Pancreas (tissue), 10 donors: Measurements from ENCODE around the gene IFT57. TPM values are rescaled to one million over a fixed set of nuclear protein-coding genes. Genes with fewer than 3 reads are reported as not detected.
A peak's percentile ranks its signal among the peaks of the same experiment; 100 is the strongest.

Experiments used
- ATAC-seq, 4 donors: fragments of 200-7000 bp; cut with Tn5 transposase; one replicate each; pipeline versions ENCODE4 v1.8.0 to v1.9.1; 2020; ENCODE audit warnings: mild to moderate bottlenecking in 4 of 4, moderate library complexity in 4 of 4
- DNase-seq, 6 donors: peaks; one replicate each; pipeline ENCODE4 v3.0.0-alpha.2; 2020
- FAIRE-seq: peaks from 2 replicates; lab custom pipeline; 2012; peaks lifted over from hg19 to GRCh38; lab: Jason Lieb, UNC
- H3K27ac ChIP-seq, 4 donors: fragments of 200-600 bp; sonication (generic); 1 replicate in 3 of 4; 2 replicates in 1 of 4; pipeline versions ENCODE4 v1.5.0 to v1.8.0; 2020
- H3K27me3 ChIP-seq, 4 donors: fragments of 200-600 bp; one replicate each; pipeline ENCODE4 v1.8.0; 2021
- H3K36me3 ChIP-seq, 3 donors: fragments of 200-600 bp; sonication (generic) in 1 of 3; one replicate each; pipeline versions ENCODE4 v1.5.0 to v1.8.0; 2020 to 2021
- H3K4me1 ChIP-seq, 3 donors: fragments of 200-600 bp; one replicate each; pipeline ENCODE4 v1.8.0; 2021
- H3K4me3 ChIP-seq, 4 donors: fragments of 200-600 bp; sonication (generic) in 2 of 4; one replicate each; pipeline versions ENCODE4 v1.5.0 to v1.8.0; 2020 to 2021
- H3K9me3 ChIP-seq, 4 donors: fragments of 200-600 bp; one replicate each; pipeline ENCODE4 v1.8.0; 2021
- CTCF ChIP-seq, 4 donors: fragments of 200-600 bp; sonication (generic) in 3 of 4; IDR thresholded peaks; one replicate each; pipeline versions ENCODE4 v1.5.0 to v1.8.0; 2021; ENCODE audit warnings: antibody characterized with exemption in 4 of 4
- WGBS, 2 donors: extraction: QIAGEN DNeasy Blood & Tissue Kit; methylation state at CpG; one replicate each; pipeline ENCODE4 v1.1.7; 2013; 5-methylcytosine and 5-hydroxymethylcytosine counted together
- intact Hi-C, 3 donors: fragments of 100-400 bp; cut with DNase I; formaldehyde crosslinking; loops; one replicate each; pipeline versions ENCODE4 v1.11.1 to v1.14.2; 2022
- polyA plus RNA-seq, 2 donors: library from polyadenylated mRNA; stranded (reverse); fragments of 200-250 nt; gene quantifications; one replicate each; pipeline ENCODE4 v1.2.3, GENCODE V29; 2013
- total RNA-seq, 6 donors: library from RNA; stranded (reverse); fragmentation: NEBNext Ultra II Directional in 4 of 6; extraction: Animal tissue kit (Norgen Biotek cat#: 25700) in 4 of 6; gene quantifications; one replicate each; pipeline versions ENCODE4 v1.2.1 to v1.2.4, GENCODE V29; 2021 to 2023
- donor health status: healthy with polysubstance abuse.
- donor health status: DM: no; HTN: no; CAD: no; lungs with moderate emphysema.
- donor health status: DM: no; HTN: no; CAD: no.
- donor health status: control.
- donor health status: control.
- donor health status: Bipolar disorder and iron deficiency.
- donor health status: DM: yes; HTN: yes; CAD: no.
- donor health status: DM: no; HTN: no; CAD: no.
- donor health status: DM: no; HTN: no; CAD: no.
- donor health status: DM: yes; HTN: yes; CAD: no.

IFT57 gene
- total and polyA plus RNA-seq, 8 donors, result 10.4 to 40.2 (median 30.3) TPM

GRCh38 chr3:108125550-108126071 lies 96.6 kb downstream of the IFT57 start:
- Histone ChIP-seq H3K4me3 (no peak overlapping the region), H3K4me1 (no peaks in the 10 kb centered on the region), H3K9me3 (no peaks in the 10 kb centered on the region), H3K27me3 (no peaks in the 10 kb centered on the region), H3K36me3 (no peaks in the 10 kb centered on the region), H3K27ac (no peak overlapping the region)
- intact Hi-C loops, result no loop called here
- 58 to 62% methylated on average over 6 of the region's 6 CpGs for WGBS, 2 donors
- FAIRE-seq (no peak), DNase-seq (no peak), ATAC-seq (peak in 1 of 4 donors; percentile 19)
- no peak for TF ChIP-seq CTCF (IDR thresholded peaks at IDR 0.05)

GRCh38 chr3:108125153-108125543 lies 97.1 kb downstream of the IFT57 start:
- no peak for TF ChIP-seq CTCF (IDR thresholded peaks at IDR 0.05)
- no peaks in the 10 kb centered on the region for H3K36me3 ChIP-seq
- H3K27ac ChIP-seq, result no peak overlapping the region
- no peaks in the 10 kb centered on the region for H3K4me1 ChIP-seq
- H3K27me3 ChIP-seq, result no peaks in the 10 kb centered on the region
- FAIRE-seq (no peak), ATAC-seq (no peak), DNase-seq (no peak)
- WGBS, 2 donors, result 90 to 95% methylated on average over 4 of the region's 4 CpGs
- H3K4me3 ChIP-seq, result no peak overlapping the region
- H3K9me3 ChIP-seq, result no peaks in the 10 kb centered on the region
- intact Hi-C loops, result no loop called here

GRCh38 chr3:108124337-108125152 lies 97.7 kb downstream of the IFT57 start:
- 71 to 76% methylated on average over 10 of the region's 10 CpGs for WGBS, 2 donors
- peak in 2 of 4 donors; percentile 47 to 72 for ATAC-seq

GRCh38 chr3:108123326-108123725 lies 98.9 kb downstream of the IFT57 start:
- Histone ChIP-seq H3K9me3 (no peaks in the 10 kb centered on the region), H3K27me3 (no peaks in the 10 kb centered on the region), H3K27ac (no peak overlapping the region), H3K36me3 (no peaks in the 10 kb centered on the region), H3K4me1 (no peaks in the 10 kb centered on the region), H3K4me3 (no peak overlapping the region)
- ATAC-seq (no peak), DNase-seq (no peak), FAIRE-seq (no peak)
- intact Hi-C loops, result no loop called here
- TF ChIP-seq CTCF (IDR thresholded peaks at IDR 0.05), result no peak
- WGBS, 2 donors, result 60 to 68% methylated on average over 3 of the region's 3 CpGs

More at GRCh38 chr3:108124337-108125152, 97.7 kb downstream of the IFT57 start:
- intact Hi-C loops, result no loop called here
- TF ChIP-seq CTCF (IDR thresholded peaks at IDR 0.05), result no peak
- Histone ChIP-seq H3K4me1 (no peaks in the 10 kb centered on the region), H3K36me3 (no peaks in the 10 kb centered on the region), H3K27ac (peak overlapping the region in 1 of 4 donors; percentile 2), H3K27me3 (no peaks in the 10 kb centered on the region), H3K9me3 (no peaks in the 10 kb centered on the region), H3K4me3 (no peak overlapping the region)
- FAIRE-seq, result no peak
- DNase-seq, result no peak

GRCh38 chr3:108122276-108122675 lies 99.9 kb downstream of the IFT57 start:
- no peaks in the 10 kb centered on the region for H3K9me3 ChIP-seq
- no peaks in the 10 kb centered on the region for H3K27me3 ChIP-seq
- no peak overlapping the region for H3K27ac ChIP-seq
- FAIRE-seq (no peak), ATAC-seq (no peak), DNase-seq (no peak)
- no peaks in the 10 kb centered on the region for H3K4me1 ChIP-seq
- TF ChIP-seq CTCF (IDR thresholded peaks at IDR 0.05), result no peak
- no peaks in the 10 kb centered on the region for H3K36me3 ChIP-seq
- WGBS, 2 donors, result 75 to 82% methylated on average over 3 of the region's 3 CpGs
- intact Hi-C loops, result no loop called here
- H3K4me3 ChIP-seq, result no peak overlapping the region
